Measurements from ENCODE around the gene SPPL2A.

The SPPL2A gene

GRCh38 chr15:50685976-50686468, 79.5 kb downstream of the SPPL2A start:
- peak; percentile 41 to 46 for DNase-seq

DNA sequence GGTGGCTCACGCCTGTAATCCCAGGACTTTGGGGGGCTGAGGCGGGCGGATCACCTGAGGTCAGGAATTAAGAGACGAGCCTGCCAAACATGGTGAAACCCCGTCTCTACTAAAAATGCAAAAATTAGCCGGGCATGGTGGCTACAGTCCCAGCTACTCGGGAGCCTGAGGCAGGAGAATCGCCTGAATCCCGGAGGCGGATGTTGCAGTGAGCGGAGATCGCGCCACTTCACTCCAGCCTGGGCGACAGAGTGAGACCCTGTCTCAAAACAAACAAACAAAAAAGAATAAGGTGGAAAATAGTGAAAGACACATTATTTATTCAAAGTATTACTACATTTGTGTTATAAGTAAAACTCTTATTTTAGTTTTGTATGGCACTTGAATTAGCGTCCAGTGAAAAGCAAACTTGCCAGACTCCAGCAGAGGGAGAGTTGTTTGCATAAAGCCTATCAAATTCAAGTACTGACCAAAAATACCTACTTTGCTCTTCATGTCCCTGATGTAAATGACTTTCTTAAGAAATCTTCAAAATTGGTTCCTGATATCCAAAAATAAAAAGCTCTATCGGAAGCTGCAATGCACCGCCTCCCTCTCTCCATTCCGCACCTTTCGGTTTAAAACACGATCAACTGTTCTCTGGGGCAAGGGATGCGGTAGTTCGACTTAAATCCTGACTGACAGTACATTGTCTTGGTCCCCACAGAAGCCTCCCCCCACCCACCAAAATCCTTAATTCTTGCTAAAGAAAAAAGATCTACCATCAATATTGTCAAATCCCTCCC, 80.1 kb downstream of the SPPL2A start:
- DNase-seq: no peak

DNA sequence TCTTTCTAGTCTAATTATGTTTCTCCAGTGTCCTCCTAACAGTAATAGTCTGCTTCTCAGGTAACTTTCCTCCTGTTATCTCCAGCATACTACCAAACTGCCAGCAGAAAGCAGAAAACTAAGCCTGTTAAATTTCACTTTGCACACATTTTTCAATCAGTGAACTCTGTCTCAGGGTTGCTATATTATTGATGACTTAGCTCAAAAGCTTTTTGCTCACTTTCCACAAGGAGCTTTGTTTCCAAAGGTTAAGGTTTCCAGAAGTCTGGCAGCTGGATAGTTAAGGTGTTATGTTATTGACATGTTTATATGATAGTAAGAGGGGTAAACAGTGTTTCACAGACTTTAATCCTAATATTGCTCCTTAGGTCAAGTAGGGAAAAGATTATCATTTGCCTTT, 84.0 kb downstream of the SPPL2A start:
- no peak for DNase-seq

DNA sequence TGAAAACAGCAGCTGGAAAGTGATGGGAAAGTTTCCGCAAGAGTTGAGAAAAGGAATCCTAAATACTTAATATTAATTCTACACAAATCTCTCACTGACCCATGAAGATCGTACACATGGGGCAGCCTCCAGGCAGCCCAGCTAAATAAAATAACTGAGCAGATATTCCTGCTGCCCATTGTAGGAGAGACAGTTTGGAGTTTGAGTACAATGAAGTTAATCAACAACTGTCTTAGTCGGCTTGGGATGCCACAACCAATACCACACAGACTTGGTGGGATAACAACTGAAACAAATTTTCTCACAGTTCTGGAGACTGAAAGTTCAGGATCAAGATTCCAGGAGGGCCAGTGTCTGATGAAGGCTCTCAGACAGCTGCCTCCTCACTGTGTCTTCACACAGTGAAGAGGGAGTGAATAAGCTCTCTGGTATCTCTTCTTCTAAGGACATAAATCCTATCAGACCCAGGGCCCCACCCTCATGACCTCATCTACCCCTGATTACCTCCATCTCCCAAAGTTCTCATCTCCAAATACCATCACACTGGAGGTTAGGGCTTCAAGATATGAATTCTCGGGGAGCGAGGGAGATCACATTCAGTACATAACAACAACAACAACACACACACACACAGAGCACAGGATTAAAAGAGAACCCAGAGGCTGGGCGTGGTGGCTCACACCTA, 88.6 kb downstream of the SPPL2A start:
- no peak for DNase-seq

DNA sequence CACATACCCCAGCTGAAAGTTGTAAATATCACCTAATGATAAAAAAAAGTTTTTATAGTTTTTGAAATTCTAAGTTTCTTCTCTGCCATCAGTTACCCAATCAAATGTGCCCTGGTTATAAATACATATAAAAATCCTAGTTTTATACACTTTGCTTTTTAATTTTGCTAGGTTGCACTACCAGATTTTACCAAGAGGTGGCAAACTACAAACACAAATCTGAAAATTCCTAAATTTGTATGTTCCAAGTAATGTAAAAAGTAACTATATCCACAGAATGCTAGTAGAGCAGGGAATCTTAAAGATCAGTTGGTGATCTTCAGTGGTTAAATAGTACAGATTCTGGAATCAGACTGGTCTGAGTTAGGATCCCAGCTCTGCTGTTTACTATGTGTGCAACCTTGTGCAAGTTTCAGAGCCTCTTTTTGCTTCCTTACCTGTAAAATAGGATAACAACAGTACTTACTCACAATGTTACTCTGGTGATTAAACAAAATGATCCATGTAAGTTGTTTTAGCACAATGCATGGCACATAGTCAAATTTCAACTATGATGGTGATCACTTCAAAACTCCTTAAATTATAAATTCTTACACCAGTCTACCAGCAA, 89.9 kb downstream of the SPPL2A start:
- peak; percentile 22 to 49 for DNase-seq

DNA sequence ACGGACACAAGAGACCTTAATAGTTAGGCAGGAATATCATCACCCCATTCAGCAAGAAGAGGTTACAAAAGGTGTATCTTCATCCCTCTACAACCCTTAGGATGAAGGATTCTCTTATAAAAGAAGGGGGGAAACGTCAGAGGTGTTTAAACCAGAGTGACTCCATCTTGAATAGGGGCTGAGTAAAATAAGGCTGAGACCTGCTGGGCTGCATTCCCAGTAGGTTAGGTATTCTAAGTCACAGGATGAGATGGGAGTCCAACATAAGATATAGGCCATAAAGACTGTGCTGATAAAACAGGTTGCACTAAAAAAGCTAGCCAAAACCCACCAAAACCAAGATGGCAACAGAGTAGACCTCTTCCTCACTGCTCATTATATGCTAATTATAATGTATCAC, 95.4 kb downstream of the SPPL2A start:
- no peak for DNase-seq

DNA sequence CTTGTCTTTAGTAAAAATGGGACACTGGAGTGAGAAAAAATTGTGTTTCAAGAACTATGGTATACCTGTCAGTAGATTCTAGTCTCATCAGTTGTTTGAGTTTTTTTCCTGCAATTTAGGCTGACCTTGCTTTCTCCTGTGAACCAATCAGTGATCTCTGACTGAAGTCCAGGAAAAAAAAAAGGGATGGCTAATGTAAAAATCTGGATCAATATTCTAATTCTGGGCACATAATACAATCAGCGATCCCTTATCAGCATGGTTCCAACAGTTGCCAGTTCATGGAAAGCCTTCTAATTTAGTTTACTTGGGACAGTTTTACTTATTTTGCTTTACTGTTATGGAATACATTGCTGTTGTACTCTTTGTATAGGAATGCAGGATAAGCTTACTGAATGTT, 95.9 kb downstream of the SPPL2A start:
- DNase-seq: no peak

DNA sequence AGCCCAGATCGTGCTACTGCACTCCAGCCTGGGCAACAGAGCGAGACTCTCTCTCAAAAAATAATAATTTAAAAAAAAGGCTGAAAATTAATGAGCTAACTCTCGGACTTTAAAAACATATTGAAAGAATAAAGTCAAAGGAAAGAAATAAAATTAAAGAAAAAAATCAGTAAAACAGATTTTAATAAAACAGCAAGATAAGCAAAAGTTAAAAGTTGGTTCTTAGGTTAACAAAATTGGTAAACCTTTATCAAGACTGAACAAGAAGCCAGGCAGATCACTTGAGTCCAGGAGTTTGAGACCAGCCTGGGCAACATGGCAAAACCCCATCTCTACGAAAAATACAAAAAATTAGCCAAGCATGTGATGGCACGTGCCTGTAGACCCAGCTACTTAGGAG, 99.6 kb downstream of the SPPL2A start:
- no peak for DNase-seq

DNA sequence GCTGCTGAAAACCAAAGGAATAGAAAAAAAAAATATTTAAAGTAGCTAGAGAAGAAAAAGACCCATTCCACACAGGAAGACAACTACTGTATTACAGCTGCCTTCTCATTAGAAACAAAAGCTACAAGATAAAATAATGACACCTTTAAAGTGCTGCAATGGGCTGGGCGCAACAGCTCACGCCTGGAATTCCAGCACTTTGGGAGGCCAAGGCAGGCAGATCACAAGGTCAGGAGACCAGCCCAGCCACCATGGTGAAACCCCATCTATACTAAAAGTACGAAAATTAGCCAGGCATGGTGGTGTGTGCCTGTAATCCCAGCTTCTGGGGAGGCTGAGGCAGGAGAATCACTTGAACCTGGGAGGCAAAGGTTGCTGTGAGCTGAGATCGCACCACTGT, 110.0 kb downstream of the SPPL2A start:
- DNase-seq: no peak

GRCh38 chr15:50653156-50653743, 112.3 kb downstream of the SPPL2A start:
- DNase-seq: no peak

DNA sequence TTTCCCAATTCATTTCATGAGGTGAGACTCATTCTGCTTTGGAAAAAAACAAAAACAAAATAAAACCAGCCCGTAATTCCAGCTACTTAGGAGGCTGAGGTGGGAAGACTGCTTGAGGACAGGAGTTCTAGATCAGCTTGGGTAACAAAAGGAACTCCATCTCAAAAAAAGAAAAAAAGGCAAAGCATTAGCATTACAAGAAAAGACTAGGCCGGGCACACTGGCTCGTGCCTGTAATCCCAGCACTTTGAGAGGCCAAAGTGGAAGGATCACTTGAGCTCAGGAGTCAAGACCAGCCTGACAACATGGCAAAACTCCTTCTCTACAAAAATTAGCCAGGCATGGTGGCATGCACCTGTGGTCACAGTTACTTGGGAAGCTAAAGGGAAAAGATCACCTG, 112.8 kb downstream of the SPPL2A start:
- DNase-seq: no peak
